Transverse colon (tissue), 3 donors: ENCODE measurements around the gene LUZP2.

Source experiments
- POLR2A ChIP-seq: fragments of 450-650 bp; IDR thresholded peaks from one replicate; pipeline ENCODE4 v1.6.1; 2016; ENCODE audit warnings: antibody characterized with exemption, mild to moderate bottlenecking, moderate library complexity
- TF ChIP-seq, protein P1 (sequence below), 5 experiments: fragments of 200-600 bp in 3 of 5; fragments of 450-650 bp in 2 of 5; sonication (generic) in 3 of 5; IDR thresholded peaks; 1 replicate in 2 of 5; 2 replicates in 3 of 5; pipeline ENCODE4 v1.5.1; 2016 to 2017; ENCODE audit warnings: antibody characterized with exemption in 5 of 5, inconsistent platforms in 3 of 5, mild to moderate bottlenecking in 2 of 5, moderate library complexity in 1 of 5

DNA sequence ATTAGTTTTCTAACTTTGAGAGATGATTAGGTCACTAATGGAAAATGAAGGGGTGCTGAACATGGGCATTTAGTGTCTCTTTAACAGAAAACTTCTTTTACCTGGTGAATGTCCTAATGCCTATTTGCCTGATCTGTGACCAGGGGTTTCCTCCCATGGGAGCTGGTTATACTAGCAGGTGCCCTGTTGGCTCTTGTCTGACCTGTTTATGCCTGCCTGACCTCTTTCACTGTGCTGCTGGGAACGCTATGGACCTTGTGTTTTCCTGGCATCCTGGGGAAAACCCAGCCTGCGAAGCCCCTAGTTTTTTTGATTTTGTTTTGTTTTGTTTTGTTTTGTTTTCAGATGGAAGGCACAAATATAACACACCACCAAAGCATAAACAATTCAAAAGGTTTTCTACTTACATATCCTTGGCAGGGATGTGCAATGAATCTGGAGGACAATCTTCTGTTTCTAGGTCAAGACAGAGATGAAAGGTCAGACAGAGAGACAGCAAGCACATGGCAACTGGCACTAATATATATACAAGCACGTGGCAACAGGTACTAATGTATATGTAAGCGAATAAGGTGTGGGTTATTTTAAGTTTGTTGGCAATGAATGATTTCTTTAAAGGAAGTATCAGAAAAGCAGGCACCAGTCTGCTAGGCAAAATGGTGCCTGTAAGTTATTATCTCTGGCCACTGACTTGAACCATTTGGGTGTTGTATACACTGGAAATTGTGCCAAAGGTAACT is 390.2 kb downstream of the LUZP2 start:
- TF ChIP-seq, protein P1, sequence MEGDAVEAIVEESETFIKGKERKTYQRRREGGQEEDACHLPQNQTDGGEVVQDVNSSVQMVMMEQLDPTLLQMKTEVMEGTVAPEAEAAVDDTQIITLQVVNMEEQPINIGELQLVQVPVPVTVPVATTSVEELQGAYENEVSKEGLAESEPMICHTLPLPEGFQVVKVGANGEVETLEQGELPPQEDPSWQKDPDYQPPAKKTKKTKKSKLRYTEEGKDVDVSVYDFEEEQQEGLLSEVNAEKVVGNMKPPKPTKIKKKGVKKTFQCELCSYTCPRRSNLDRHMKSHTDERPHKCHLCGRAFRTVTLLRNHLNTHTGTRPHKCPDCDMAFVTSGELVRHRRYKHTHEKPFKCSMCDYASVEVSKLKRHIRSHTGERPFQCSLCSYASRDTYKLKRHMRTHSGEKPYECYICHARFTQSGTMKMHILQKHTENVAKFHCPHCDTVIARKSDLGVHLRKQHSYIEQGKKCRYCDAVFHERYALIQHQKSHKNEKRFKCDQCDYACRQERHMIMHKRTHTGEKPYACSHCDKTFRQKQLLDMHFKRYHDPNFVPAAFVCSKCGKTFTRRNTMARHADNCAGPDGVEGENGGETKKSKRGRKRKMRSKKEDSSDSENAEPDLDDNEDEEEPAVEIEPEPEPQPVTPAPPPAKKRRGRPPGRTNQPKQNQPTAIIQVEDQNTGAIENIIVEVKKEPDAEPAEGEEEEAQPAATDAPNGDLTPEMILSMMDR (IDR thresholded peaks at IDR 0.05): no peak
- TF ChIP-seq POLR2A: no peak
